SK-N-MC (cell line): Measurements from ENCODE around the gene TOR1B.

Experiments used
- EZH2 ChIP-seq: fragments of 200-600 bp; sonication (generic); IDR thresholded peaks from one replicate; pipeline ENCODE4 v1.6.1; 2017; ENCODE audit warnings: antibody characterized with exemption
- FOXP2 ChIP-seq: optimal IDR thresholded peaks from 2 replicates; pipeline ENCODE3; 2011; ENCODE audit warnings: mild to moderate bottlenecking, moderate library complexity; ENCODE audit not compliant: insufficient read depth; ENCODE audit errors: extremely low read length, control extremely low read depth
- POLR2AphosphoS5 ChIP-seq: IDR thresholded peaks from 2 replicates; pipeline ENCODE4 v1.6.1; 2012; ENCODE audit warnings: mild to moderate bottlenecking, low read depth, low read length, borderline replicate concordance

DNA sequence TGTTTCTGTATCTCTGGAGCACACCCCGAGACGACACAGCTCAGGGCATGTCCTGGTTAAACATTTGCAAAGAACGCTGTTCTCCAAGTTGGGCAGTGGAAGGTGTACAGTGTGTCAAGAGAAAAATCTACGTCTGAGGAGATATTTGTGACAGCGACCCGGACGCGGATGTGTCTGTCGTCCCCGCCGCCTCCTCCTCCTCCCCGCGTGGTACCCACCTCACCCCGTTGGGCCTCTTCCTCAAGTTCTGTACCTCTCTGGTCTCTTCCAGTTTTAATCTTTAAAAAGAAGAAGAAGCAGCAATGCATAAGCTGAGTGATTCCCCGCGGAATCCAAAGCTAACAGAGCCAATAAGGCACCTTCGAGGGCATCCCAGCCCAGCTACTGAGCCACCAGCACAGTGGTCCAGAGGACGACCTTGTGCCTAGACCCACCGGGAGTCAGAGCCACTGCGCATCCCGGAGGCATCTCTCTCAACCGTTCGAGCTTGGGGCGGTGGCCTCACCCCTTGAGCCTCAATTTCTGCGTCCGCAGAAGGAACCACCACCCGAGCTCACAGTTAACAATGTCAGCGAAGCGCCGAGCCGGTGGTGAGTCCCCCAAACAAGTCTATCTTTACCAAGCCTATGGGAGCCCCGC lies 31.6 kb downstream of the TOR1B start:
- TF ChIP-seq POLR2AphosphoS5 (no peak), EZH2 (no peak), FOXP2 (no peak)
